Testis (tissue), 3 donors: ENCODE data around the gene CASP6. TPM values are rescaled to one million over a fixed set of nuclear protein-coding genes. Genes with fewer than 3 reads are reported as not detected.

ENCODE experiments used
- DNase-seq: peaks from one replicate; pipeline ENCODE4 v3.0.0-alpha.2; 2019
- H3K27ac ChIP-seq, 2 donors: fragments of 200-600 bp; sonication (generic); one replicate each; pipeline ENCODE4 v1.5.1; 2019
- H3K27me3 ChIP-seq: fragments of 200-600 bp; sonication (generic); one replicate; pipeline ENCODE4 v1.5.1; 2019
- H3K36me3 ChIP-seq: fragments of 200-600 bp; sonication (generic); one replicate; pipeline ENCODE4 v1.5.1; 2017; ENCODE audit warnings: low read depth; ENCODE audit errors: missing control alignments
- H3K4me1 ChIP-seq: fragments of 200-600 bp; sonication (generic); one replicate; pipeline ENCODE4 v1.5.1; 2019
- H3K4me3 ChIP-seq, 2 donors: fragments of 200-600 bp; sonication (generic); one replicate each; pipeline ENCODE4 v1.5.1; 2017 to 2019
- H3K9me3 ChIP-seq: fragments of 200-600 bp; sonication (generic); one replicate; pipeline ENCODE4 v1.5.1; 2017
- POLR2A ChIP-seq: fragments of 450-650 bp; IDR thresholded peaks from one replicate; pipeline ENCODE4 v1.6.1; 2017; ENCODE audit warnings: antibody characterized with exemption, mild to moderate bottlenecking, moderate library complexity
- WGBS, 2 donors: methylation state at CpG; one replicate each; pipeline ENCODE4 v1.1.5; 2018; 5-methylcytosine and 5-hydroxymethylcytosine counted together
- intact Hi-C: fragments of 100-400 bp; cut with DNase I; formaldehyde crosslinking; loops from one replicate; pipeline ENCODE4 v1.15.1; 2023; ENCODE audit warnings: low total_unique reads
- polyA plus RNA-seq: library from polyadenylated mRNA; stranded (reverse); fragments of 350-450 nt; fragmentation: Illumina TruSeq; extraction: RNeasy Lipid Tissue Mini Kit (QIAGEN cat#74804); gene quantifications from one replicate; pipeline ENCODE4 v1.2.3, GENCODE V29; 2014; ENCODE audit warnings: low read depth, low replicate concordance; ENCODE audit not compliant: insufficient read depth
- small RNA-seq, 2 donors: library from RNA; depleted of rRNA; stranded (forward); fragments of <200 nt; gene quantifications; one replicate each; pipeline ENCODE3, GENCODE V24; 2016
- total RNA-seq, 2 donors: library from RNA; depleted of rRNA; stranded (reverse); fragments of >200 nt; gene quantifications; one replicate each; pipeline ENCODE4 v1.2.3, GENCODE V29; 2016
- TF ChIP-seq, protein P1 (sequence below), 3 experiments: fragments of 450-650 bp in 2 of 3; fragments of 200-600 bp in 1 of 3; sonication (generic) in 1 of 3; IDR thresholded peaks; one replicate each; pipeline ENCODE4 v1.5.1; 2016 to 2019; ENCODE audit warnings: antibody characterized with exemption in 3 of 3, mild to moderate bottlenecking in 2 of 3, moderate library complexity in 1 of 3

CASP6 gene
- total and polyA plus RNA-seq, 3 donors from 2014 or later = 3.6 to 7.3 (median 7.1) TPM

DNA sequence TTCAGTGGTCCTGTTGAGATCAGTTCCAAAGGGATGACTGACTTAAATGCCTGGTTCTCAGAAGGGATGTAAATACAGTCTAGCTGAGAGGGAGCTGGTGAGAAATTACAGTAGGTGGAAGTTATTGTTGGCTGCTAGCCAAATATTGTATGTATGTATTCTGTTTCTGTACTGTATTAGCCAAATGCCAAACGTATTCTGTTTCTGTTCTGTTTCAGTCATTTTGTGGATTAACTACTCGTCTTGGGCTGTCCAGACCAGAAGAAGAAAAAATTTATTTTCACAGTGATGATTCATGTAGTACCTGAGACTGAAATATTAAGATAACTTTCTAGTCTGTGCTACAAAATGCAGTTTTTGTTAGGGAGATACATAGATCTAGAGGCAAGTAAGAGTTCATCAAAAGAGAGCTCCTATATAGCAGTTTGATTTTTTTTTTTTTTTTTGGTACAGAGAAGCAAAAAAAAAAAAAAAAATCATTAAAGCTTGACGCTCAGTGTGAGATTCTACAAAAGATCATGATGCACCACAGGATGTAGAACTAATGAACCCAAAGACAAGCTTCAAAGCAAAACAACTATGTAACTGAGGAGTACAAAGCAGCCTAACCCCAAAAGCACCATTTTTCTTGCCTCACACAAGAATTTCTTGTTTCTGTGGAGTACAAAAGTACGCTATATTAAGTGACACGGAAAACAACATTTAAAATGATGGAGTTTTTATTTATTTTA lies 54.8 kb downstream of the CASP6 start:
- TF ChIP-seq POLR2A = no peak
- TF ChIP-seq, protein P1, sequence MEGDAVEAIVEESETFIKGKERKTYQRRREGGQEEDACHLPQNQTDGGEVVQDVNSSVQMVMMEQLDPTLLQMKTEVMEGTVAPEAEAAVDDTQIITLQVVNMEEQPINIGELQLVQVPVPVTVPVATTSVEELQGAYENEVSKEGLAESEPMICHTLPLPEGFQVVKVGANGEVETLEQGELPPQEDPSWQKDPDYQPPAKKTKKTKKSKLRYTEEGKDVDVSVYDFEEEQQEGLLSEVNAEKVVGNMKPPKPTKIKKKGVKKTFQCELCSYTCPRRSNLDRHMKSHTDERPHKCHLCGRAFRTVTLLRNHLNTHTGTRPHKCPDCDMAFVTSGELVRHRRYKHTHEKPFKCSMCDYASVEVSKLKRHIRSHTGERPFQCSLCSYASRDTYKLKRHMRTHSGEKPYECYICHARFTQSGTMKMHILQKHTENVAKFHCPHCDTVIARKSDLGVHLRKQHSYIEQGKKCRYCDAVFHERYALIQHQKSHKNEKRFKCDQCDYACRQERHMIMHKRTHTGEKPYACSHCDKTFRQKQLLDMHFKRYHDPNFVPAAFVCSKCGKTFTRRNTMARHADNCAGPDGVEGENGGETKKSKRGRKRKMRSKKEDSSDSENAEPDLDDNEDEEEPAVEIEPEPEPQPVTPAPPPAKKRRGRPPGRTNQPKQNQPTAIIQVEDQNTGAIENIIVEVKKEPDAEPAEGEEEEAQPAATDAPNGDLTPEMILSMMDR (IDR thresholded peaks at IDR 0.05) = no peak
- 61 to 76% methylated on average over 5 of the region's 5 CpGs for WGBS, 2 donors
- H3K36me3 ChIP-seq = no peaks in the 10 kb centered on the region
- H3K4me1 ChIP-seq = no peaks in the 10 kb centered on the region
- DNase-seq = no peak
- H3K4me3 ChIP-seq = no peak overlapping the region
- no peaks in the 10 kb centered on the region for H3K27me3 ChIP-seq
- intact Hi-C loops = no loop called here
- no peaks in the 10 kb centered on the region for H3K9me3 ChIP-seq
- no peak overlapping the region for H3K27ac ChIP-seq

DNA sequence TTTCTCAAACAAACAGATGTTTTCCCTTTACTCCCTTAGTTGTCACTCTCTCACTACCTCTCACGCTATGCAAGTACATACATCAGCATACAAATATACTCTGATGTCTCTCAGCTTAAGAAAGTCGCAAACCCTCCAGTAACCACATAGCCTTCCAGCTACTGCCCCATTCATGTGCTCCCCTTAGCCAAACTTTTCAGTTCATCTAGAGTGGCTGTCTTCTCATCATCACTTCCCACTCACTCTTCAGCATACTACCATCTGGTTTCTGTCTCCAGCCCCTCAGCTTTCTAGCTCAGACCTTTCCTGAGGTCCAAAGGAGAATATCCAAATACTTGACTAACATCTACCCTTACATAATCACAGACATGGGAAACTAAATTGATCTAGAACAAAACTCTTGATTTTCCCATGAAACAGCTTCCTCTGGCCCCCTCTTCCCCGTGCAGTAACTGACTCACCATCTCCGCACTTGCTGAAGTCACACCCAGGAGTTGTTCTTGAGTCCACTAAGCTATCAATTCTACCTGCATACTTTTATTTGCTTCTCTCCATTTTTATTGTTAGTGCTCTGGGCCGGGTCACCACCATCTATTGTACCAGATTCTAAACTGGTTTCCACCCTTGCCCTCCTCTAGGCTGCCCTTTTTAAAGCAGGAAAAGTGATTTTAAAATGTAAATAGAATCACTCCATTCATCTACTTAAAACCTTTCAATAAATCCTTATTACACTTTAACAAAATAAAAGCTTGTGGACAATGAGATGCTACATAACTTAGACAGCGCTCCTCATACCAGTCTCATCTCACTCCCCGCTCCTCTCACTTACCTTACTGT lies 57.2 kb downstream of the CASP6 start:
- intact Hi-C loops = no loop called here
- H3K27ac ChIP-seq = no peak overlapping the region
- DNase-seq = no peak
- no peaks in the 10 kb centered on the region for H3K4me1 ChIP-seq
- 92 to 97% methylated on average over 7 of the region's 7 CpGs for WGBS, 2 donors
- H3K27me3 ChIP-seq = no peaks in the 10 kb centered on the region
- TF ChIP-seq POLR2A = no peak
- no peak overlapping the region for H3K4me3 ChIP-seq
- no peaks in the 10 kb centered on the region for H3K36me3 ChIP-seq
- H3K9me3 ChIP-seq = no peaks in the 10 kb centered on the region

DNA sequence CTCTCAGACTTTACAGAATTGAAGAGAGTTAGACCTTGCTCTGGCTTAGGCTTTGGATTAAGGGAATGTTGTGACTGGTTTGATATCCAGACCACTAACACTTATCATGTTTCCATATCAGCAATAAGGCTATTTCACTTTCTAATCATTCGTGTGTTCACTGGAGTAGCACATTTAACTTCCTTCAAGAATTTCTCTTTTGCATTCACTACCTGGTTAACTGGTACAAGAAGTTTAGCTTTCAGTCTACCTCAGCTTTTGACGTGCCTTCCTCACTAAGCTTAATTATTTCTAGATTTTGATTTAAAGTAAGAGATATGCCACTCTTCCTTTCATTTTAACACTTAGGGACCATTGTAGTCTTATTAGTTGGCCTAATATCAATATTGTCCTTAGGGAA lies 62.6 kb downstream of the CASP6 start:
- TF ChIP-seq, protein P1 (IDR thresholded peaks at IDR 0.05) = no peak
- no peak for TF ChIP-seq POLR2A
- Histone ChIP-seq H3K27ac (no peak overlapping the region), H3K27me3 (no peaks in the 10 kb centered on the region), H3K36me3 (no peaks in the 10 kb centered on the region), H3K4me3 (no peak overlapping the region), H3K4me1 (no peaks in the 10 kb centered on the region), H3K9me3 (no peaks in the 10 kb centered on the region)
- no peak for DNase-seq
- intact Hi-C loops = no loop called here
- WGBS, 2 donors = 90 to 95% methylated on average over 2 of the region's 2 CpGs

Small RNA genes within 50 kb of the gene (small RNA-seq; reads per million reads assigned to genes)
- gene HIGD1AP14 = 0 to 0.37 reads per million in 2 donors

Other genes starting within 250 kb of the CASP6 start
- gene MCUB, start 143.2 kb downstream of the CASP6 start, total RNA-seq = 10 to 100 TPM; 20.1 to 23.4 TPM
- gene MCUB, start 143.2 kb downstream of the CASP6 start, polyA plus RNA-seq = 7.7 TPM
- 10 to 100 TPM; 12.2 to 14.1 TPM for gene PLA2G12A, start 26.6 kb upstream of the CASP6 start, total RNA-seq
- 20.7 TPM for gene PLA2G12A, start 26.6 kb upstream of the CASP6 start, polyA plus RNA-seq
- gene CFI, start 98.6 kb upstream of the CASP6 start, total RNA-seq = 10 to 100 TPM in 1 of 2 donors, 1 to 10 TPM in 1; 4.3 to 24.5 TPM
- gene CFI, start 98.6 kb upstream of the CASP6 start, polyA plus RNA-seq = 26.0 TPM
- gene GAR1, start 112.3 kb upstream of the CASP6 start, total RNA-seq = 10 to 100 TPM; 14.5 to 17.8 TPM
- gene GAR1, start 112.3 kb upstream of the CASP6 start, polyA plus RNA-seq = 28.5 TPM
- 1 to 10 TPM in 1 of 2 donors, under 1 TPM in 1; 0.43 to 1.0 TPM for gene RRH, start 124.5 kb upstream of the CASP6 start, total RNA-seq
- 0.51 TPM for gene RRH, start 124.5 kb upstream of the CASP6 start, polyA plus RNA-seq
- 1 to 10 TPM in 1 of 2 donors, under 1 TPM in 1; 0.37 to 1.2 TPM for gene LRIT3, start 144.7 kb upstream of the CASP6 start, total RNA-seq
- gene LRIT3, start 144.7 kb upstream of the CASP6 start, polyA plus RNA-seq = 0.73 TPM
- gene EGF, start 209.4 kb upstream of the CASP6 start, total RNA-seq = under 1 TPM; 0.79 to 0.87 TPM
- gene EGF, start 209.4 kb upstream of the CASP6 start, polyA plus RNA-seq = 1.3 TPM